Esophagus muscularis mucosa (tissue), 4 donors: ENCODE results near the gene PAWR. TPM values are rescaled to one million over a fixed set of nuclear protein-coding genes. Genes with fewer than 3 reads are reported as not detected.
"Not testable (repeated sequence)": the region's sequence is repeated elsewhere in the genome, so short reads cannot be mapped to it uniquely, and the experiment has no call there.

Source experiments
- DNase-seq: peaks from one replicate; pipeline ENCODE4 v3.0.0-alpha.2; 2017; ENCODE audit errors: extremely low spot score
- H3K27ac ChIP-seq, 4 donors: fragments of 200-600 bp; sonication (generic); replicated peaks in 1 of 4; 1 replicate in 3 of 4; 2 replicates in 1 of 4; pipeline ENCODE4 v1.5.1; 2016 to 2019; ENCODE audit warnings: mild to moderate bottlenecking in 1 of 4
- H3K27me3 ChIP-seq, 4 donors: fragments of 200-600 bp; sonication (generic); one replicate each; pipeline versions ENCODE4 v1.5.1 to v1.6.0; 2016 to 2019
- H3K36me3 ChIP-seq, 4 donors: fragments of 200-600 bp; sonication (generic); one replicate each; pipeline ENCODE4 v1.5.1; 2016 to 2019
- H3K4me1 ChIP-seq, 4 donors: fragments of 200-600 bp; sonication (generic); one replicate each; pipeline ENCODE4 v1.5.1; 2016 to 2019
- H3K4me3 ChIP-seq, 4 donors: fragments of 200-600 bp; sonication (generic); 1 replicate in 2 of 4; 2 replicates in 2 of 4; pipeline ENCODE4 v1.5.1; 2016 to 2019; ENCODE audit warnings: mild to moderate bottlenecking in 4 of 4, moderate library complexity in 1 of 4
- H3K9me3 ChIP-seq, 4 donors: fragments of 200-600 bp; sonication (generic); 1 replicate in 3 of 4; 2 replicates in 1 of 4; pipeline ENCODE4 v1.5.1; 2016 to 2019
- EP300 ChIP-seq: sonication (generic); formaldehyde crosslinking; IDR thresholded peaks from one replicate; pipeline ENCODE4 v1.6.1; 2017; ENCODE audit warnings: antibody characterized with exemption
- POLR2A ChIP-seq: fragments of 450-650 bp; IDR thresholded peaks from one replicate; pipeline ENCODE4 v1.6.1; 2017; ENCODE audit warnings: antibody characterized with exemption, moderate library complexity, mild to moderate bottlenecking, low read depth
- POLR2AphosphoS5 ChIP-seq, 2 donors: sonication (generic); formaldehyde crosslinking; IDR thresholded peaks; one replicate each; pipeline ENCODE4 v1.6.1; 2017; ENCODE audit warnings: antibody characterized with exemption in 2 of 2
- WGBS: methylation state at CpG from one replicate; pipeline ENCODE4 v1.1.5; 2018; 5-methylcytosine and 5-hydroxymethylcytosine counted together
- intact Hi-C: fragments of 100-400 bp; cut with DNase I; formaldehyde crosslinking; loops from one replicate; pipeline ENCODE4 v1.15.1; 2023
- total RNA-seq, 4 donors: library from RNA; depleted of rRNA; stranded (reverse); fragments of >200 nt; gene quantifications; one replicate each; pipeline versions ENCODE4 v1.1.0 to v1.2.1, GENCODE V29; 2016
- TF ChIP-seq, protein P1 (sequence below), 3 experiments: fragments of 200-600 bp in 2 of 3; fragments of 450-650 bp in 1 of 3; sonication (generic) in 2 of 3; IDR thresholded peaks; one replicate each; pipeline ENCODE4 v1.5.1; 2017 to 2019; ENCODE audit warnings: antibody characterized with exemption in 3 of 3, mild to moderate bottlenecking in 2 of 3, moderate library complexity in 1 of 3

The PAWR gene
- total RNA-seq, 4 donors from 2014 or later: 63.1 to 127 (median 97.9) TPM

DNA sequence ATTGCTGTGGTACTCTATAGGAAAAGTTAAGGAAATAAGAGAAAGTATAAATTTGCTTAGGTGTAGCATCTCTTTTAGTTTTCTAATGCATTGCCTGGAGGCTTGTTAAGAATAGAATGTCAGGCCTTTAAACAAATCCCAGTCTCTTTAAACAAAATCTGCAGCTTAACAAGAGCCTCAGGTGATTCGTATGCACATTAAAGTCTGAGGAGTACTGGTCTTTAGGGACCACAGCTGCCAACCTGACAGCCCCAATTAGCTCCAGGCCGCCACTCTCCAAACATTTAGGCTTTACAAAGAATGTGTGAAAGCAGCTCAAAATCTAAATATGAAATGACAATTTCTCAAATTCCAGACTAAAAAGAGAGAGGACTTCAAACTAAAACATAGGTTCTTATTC is 35.7 kb downstream of the PAWR start:
- 73% methylated on average over 2 of the region's 2 CpGs for WGBS
- DNase-seq: no peak
- TF ChIP-seq, protein P1, sequence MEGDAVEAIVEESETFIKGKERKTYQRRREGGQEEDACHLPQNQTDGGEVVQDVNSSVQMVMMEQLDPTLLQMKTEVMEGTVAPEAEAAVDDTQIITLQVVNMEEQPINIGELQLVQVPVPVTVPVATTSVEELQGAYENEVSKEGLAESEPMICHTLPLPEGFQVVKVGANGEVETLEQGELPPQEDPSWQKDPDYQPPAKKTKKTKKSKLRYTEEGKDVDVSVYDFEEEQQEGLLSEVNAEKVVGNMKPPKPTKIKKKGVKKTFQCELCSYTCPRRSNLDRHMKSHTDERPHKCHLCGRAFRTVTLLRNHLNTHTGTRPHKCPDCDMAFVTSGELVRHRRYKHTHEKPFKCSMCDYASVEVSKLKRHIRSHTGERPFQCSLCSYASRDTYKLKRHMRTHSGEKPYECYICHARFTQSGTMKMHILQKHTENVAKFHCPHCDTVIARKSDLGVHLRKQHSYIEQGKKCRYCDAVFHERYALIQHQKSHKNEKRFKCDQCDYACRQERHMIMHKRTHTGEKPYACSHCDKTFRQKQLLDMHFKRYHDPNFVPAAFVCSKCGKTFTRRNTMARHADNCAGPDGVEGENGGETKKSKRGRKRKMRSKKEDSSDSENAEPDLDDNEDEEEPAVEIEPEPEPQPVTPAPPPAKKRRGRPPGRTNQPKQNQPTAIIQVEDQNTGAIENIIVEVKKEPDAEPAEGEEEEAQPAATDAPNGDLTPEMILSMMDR (IDR thresholded peaks at IDR 0.05): no peak
- TF ChIP-seq EP300: no peak
- Histone ChIP-seq H3K27me3 (no peaks in the 10 kb centered on the region), H3K4me1 (peaks cover 0 to 42% (median 31%) of the 10 kb centered on the region in 4 donors), H3K4me3 (no peak overlapping the region), H3K9me3 (no peaks in the 10 kb centered on the region), H3K27ac (no peak overlapping the region), H3K36me3 (no peaks in the 10 kb centered on the region)
- intact Hi-C loops: no loop called here

DNA sequence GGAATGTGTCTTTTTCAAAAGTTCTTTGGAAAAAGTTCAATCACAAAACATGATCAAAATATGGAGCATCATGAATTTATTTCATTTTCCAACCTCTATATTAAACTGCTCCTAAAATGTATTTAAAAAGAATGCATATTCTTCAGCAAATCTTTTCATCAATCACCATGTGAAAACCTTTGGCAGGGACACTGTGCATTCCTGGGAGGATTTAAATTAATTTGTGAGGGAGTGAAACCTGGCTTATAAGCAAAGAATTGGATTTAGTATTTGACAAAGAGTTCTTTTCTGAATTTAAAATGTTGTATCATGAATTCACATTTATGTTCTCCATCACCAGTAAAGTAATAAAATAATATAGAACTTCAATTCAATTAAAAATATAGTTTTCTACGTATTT is 38.2 kb downstream of the PAWR start:
- peaks cover 0 to 29% (median 17%) of the 10 kb centered on the region in 4 donors for H3K4me1 ChIP-seq
- DNase-seq: no peak
- TF ChIP-seq, protein P1 (IDR thresholded peaks at IDR 0.05): no peak
- TF ChIP-seq POLR2AphosphoS5 (IDR thresholded peaks at IDR 0.05) (no peak), POLR2A (no peak), EP300 (no peak)
- 91% methylated on average over 1 of the region's 1 CpG for WGBS
- H3K27me3 ChIP-seq: no peaks in the 10 kb centered on the region
- intact Hi-C loops: no loop called here
- no peaks in the 10 kb centered on the region for H3K36me3 ChIP-seq
- no peak overlapping the region for H3K27ac ChIP-seq
- H3K9me3 ChIP-seq: no peaks in the 10 kb centered on the region
- no peak overlapping the region for H3K4me3 ChIP-seq

DNA sequence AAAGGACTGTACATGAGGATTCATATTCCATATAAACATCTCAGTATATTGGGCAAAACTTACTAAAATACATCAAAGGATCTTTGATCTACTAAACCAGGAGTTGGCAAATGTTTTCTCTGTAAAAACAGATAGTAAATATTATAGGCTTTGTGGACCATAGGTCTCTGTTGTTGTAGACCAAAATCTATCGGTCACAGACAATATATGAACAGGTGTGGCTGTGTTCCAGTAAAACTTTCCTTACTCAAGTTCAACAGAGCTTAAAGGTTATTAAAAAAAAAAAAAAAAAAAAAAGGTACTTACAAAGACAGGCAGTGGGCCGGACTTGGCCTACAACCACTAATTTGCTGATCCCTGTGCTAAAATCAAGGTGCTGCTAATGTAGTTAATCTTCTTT is 40.3 kb downstream of the PAWR start:
- 81% methylated on average over 2 of the region's 2 CpGs for WGBS
- intact Hi-C loops: no loop called here
- TF ChIP-seq POLR2A: no peak
- TF ChIP-seq EP300: no peak
- no peak for TF ChIP-seq POLR2AphosphoS5 (IDR thresholded peaks at IDR 0.05)
- TF ChIP-seq, protein P1 (IDR thresholded peaks at IDR 0.05): no peak
- no peak overlapping the region for H3K27ac ChIP-seq
- peaks cover 0 to 27% (median 19%) of the 10 kb centered on the region in 4 donors for H3K4me1 ChIP-seq
- H3K9me3 ChIP-seq: no peaks in the 10 kb centered on the region
- H3K36me3 ChIP-seq: no peaks in the 10 kb centered on the region
- DNase-seq: no peak
- H3K27me3 ChIP-seq: no peaks in the 10 kb centered on the region
- no peak overlapping the region for H3K4me3 ChIP-seq

DNA sequence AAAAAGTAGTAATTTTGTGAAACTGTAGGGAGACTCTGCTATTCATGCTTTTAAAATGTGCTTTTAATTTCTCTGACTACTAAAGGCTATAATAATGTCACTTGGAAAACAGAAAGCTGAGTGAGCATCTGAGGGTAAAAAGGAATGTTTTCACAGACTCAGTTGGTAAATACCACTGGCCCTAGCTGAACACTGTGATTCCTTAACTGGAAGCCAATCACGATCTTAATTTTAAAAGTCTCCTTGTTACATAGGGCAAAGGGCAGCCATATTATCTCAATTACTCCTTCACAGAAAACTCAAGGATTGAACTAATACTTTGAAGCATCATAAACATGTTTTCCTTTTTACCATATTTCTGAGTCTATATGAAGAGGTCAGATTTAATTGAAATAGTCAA is 41.9 kb downstream of the PAWR start:
- Histone ChIP-seq H3K36me3 (no peaks in the 10 kb centered on the region), H3K4me3 (no peak overlapping the region), H3K9me3 (no peaks in the 10 kb centered on the region), H3K4me1 (peaks cover 0 to 26% (median 14%) of the 10 kb centered on the region in 4 donors), H3K27me3 (no peaks in the 10 kb centered on the region), H3K27ac (no peak overlapping the region)
- WGBS: 85% methylated on average over 1 of the region's 1 CpG
- DNase-seq: no peak
- no peak for TF ChIP-seq POLR2A
- TF ChIP-seq EP300: no peak
- TF ChIP-seq, protein P1 (IDR thresholded peaks at IDR 0.05): no peak
- no peak for TF ChIP-seq POLR2AphosphoS5 (IDR thresholded peaks at IDR 0.05)
- intact Hi-C loops: no loop called here

DNA sequence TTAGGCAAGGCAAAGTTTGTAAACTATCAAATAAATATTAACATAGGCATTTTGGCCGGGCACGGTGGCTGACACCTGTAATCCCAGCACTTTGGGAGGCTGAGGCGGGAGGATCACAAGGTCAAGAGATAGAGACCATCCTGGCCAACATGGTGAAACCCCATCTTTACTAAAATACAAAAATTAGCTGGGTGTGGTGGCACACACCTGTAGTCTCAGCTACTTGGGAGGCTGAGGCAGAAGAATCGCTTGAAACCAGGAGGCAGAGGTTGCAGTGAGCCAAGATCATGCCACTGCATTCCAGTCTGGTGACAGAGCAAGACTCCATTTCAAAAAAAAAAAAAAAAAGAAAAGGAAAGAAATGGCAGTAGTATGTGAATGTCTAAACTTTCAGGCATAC is 43.9 kb downstream of the PAWR start:
- whole genome bisulfite sequencing: 95% methylated on average over 4 of the region's 4 CpGs
- H3K9me3 ChIP-seq, H3K36me3 ChIP-seq, H3K4me3 ChIP-seq, DNase-seq, H3K27me3 ChIP-seq, H3K27ac ChIP-seq, intact Hi-C loops: not testable (repeated sequence)
- peaks cover 0 to 24% (median 11%) of the 10 kb centered on the region in 4 donors for H3K4me1 ChIP-seq
